Measurements from ENCODE around the gene MCU.

The MCU gene

DNA sequence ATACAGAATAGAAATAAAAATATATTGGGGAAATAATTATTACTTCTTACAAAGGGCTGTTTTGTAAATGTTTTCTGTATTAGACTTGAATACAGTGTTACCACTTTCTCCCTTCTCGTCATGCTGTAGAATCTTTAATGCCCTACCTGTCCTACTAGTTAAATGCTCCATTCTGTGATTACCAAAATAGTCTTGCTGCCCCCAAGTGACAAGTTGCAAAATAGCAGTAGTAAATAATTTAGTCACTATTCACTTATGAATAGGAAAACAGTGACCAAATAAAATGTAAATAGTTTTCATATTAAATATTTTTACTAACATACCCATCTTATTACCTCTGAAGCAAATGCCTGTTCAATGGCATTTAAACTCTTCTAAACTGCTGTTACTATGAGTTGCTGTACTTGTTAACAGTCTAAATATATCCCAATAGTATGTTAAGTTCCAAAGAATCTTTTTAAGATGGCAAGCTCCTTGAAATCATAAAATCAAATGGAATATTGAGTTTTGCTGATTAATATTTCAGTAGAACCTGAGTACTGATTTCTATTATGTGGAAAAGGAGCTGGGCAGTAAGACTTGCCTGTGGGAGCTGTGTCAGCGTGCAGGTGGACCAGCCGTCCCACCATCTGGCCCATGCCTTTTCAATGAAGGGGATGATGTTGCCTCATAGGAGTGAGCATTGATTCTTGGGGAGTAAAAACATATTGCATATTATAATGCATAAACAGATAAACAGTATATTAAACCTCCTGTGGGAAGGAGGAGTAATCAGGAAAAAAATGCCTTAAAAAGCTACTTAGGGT lies 183.5 kb downstream of the MCU start:
- Histone ChIP-seq H3K36me3 (ENCODE audit: control insufficient read depth in 2 of 2, insufficient read depth in 2 of 2, low read length in 2 of 2) (peaks cover 0 to 7% of the 10 kb centered on the region in 2 donors), H3K27ac (ENCODE audit: low read length) (no peak overlapping the region), H3K4me3 (ENCODE audit: low read length in 2 of 2) (no peak overlapping the region), H3K9me3 (ENCODE audit: control insufficient read depth in 2 of 2, low read length in 2 of 2) (no peaks in the 10 kb centered on the region), H3K9ac (ENCODE audit: low read length in 2 of 2) (no peak overlapping the region), H3K27me3 (ENCODE audit: control insufficient read depth in 1 of 2, insufficient read depth in 2 of 2, low read length in 2 of 2) (no peaks in the 10 kb centered on the region), H3K4me1 (ENCODE audit: control insufficient read depth, insufficient read depth, low read length) (no peaks in the 10 kb centered on the region)

DNA sequence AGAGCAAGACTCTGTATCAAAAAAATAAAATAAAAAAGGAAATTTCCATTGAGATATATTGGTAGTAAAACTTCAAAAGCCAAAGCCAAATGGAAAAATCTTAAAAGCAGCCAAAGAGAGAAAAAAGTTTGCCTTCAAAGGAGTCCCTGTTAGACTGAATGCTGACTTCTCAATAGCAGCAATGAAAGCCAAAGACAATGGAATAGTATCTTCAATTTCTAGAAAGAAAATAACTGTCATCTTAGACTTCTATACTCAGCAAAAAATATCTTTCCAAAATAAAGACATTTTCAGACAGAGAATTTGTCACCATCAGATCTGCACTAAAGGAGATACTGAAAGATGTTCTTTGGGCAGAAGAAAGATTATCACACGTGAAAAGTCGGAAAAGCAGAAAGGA lies 187.3 kb downstream of the MCU start:
- no peaks in the 10 kb centered on the region for H3K27me3 ChIP-seq (ENCODE audit: control insufficient read depth in 1 of 2, insufficient read depth in 2 of 2, low read length in 2 of 2)
- H3K9ac ChIP-seq (ENCODE audit: low read length in 2 of 2), result no peak overlapping the region
- no peaks in the 10 kb centered on the region for H3K36me3 ChIP-seq (ENCODE audit: control insufficient read depth in 2 of 2, insufficient read depth in 2 of 2, low read length in 2 of 2)
- no peaks in the 10 kb centered on the region for H3K9me3 ChIP-seq (ENCODE audit: control insufficient read depth in 2 of 2, low read length in 2 of 2)
- H3K4me3 ChIP-seq (ENCODE audit: low read length in 2 of 2), result no peak overlapping the region
- H3K27ac ChIP-seq (ENCODE audit: low read length), result no peak overlapping the region
- H3K4me1 ChIP-seq (ENCODE audit: control insufficient read depth, insufficient read depth, low read length), result no peaks in the 10 kb centered on the region

- H3K9me3 ChIP-seq (ENCODE audit: control insufficient read depth in 2 of 2, low read length in 2 of 2), result no peaks in the 10 kb centered on the region
- no peak overlapping the region for H3K4me3 ChIP-seq (ENCODE audit: low read length in 2 of 2)
- H3K36me3 ChIP-seq (ENCODE audit: control insufficient read depth in 2 of 2, insufficient read depth in 2 of 2, low read length in 2 of 2), result peaks cover 0 to 5% of the 10 kb centered on the region in 2 donors
- H3K27ac ChIP-seq (ENCODE audit: low read length), result no peak overlapping the region
- no peaks in the 10 kb centered on the region for H3K4me1 ChIP-seq (ENCODE audit: control insufficient read depth, insufficient read depth, low read length)
- no peak overlapping the region for H3K9ac ChIP-seq (ENCODE audit: low read length in 2 of 2)
- H3K27me3 ChIP-seq (ENCODE audit: control insufficient read depth in 1 of 2, insufficient read depth in 2 of 2, low read length in 2 of 2), result no peaks in the 10 kb centered on the region
Observed at GRCh38 chr10:72881291-72881690, 189.3 kb downstream of the MCU start.

DNA sequence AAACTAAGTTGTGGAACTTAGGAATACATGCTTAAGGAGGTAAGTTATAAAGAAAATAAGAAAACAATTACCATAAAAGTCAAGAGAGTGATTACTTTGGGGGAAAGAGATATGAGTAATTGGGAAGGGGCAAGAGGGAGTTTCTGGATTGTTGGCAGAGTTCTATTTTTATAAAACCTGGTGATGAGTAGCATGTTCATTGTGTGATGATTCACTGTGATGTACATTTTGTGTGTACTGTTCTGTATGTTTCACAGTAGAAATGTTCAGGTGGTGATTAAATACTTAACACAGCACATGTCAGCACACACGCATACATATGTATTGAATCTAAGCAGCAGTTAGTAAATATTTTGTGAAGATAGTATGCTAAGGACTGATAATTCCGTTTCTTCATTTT lies 191.9 kb downstream of the MCU start:
- no peak overlapping the region for H3K27ac ChIP-seq (ENCODE audit: low read length)
- H3K9ac ChIP-seq (ENCODE audit: low read length in 2 of 2), result no peak overlapping the region
- no peaks in the 10 kb centered on the region for H3K4me1 ChIP-seq (ENCODE audit: control insufficient read depth, insufficient read depth, low read length)
- H3K36me3 ChIP-seq (ENCODE audit: control insufficient read depth in 2 of 2, insufficient read depth in 2 of 2, low read length in 2 of 2), result peaks cover 6 to 15% of the 10 kb centered on the region in 2 donors
- no peaks in the 10 kb centered on the region for H3K27me3 ChIP-seq (ENCODE audit: control insufficient read depth in 1 of 2, insufficient read depth in 2 of 2, low read length in 2 of 2)
- H3K9me3 ChIP-seq (ENCODE audit: control insufficient read depth in 2 of 2, low read length in 2 of 2), result no peaks in the 10 kb centered on the region
- H3K4me3 ChIP-seq (ENCODE audit: low read length in 2 of 2), result no peak overlapping the region

DNA sequence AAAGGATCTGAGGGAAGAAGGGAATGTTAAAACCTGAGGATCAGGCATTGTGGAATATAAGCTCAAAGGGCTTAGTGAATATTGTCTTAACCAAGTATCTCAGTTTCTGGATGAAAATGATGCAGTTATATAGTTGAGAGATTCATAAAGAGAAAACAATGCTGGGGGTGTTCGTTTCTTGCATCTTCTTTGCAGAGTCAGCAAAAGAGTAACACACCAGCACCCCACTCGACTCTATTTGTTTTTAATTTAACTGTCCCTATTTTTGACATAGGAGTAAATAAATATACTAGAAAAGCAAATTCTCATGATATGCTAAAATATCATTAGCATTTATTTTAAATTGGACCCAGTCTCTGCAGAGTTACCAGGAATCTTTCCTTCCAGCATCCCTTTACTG lies 194.0 kb downstream of the MCU start:
- H3K27ac ChIP-seq (ENCODE audit: low read length), result no peak overlapping the region
- no peaks in the 10 kb centered on the region for H3K9me3 ChIP-seq (ENCODE audit: control insufficient read depth in 2 of 2, low read length in 2 of 2)
- no peak overlapping the region for H3K4me3 ChIP-seq (ENCODE audit: low read length in 2 of 2)
- no peaks in the 10 kb centered on the region for H3K4me1 ChIP-seq (ENCODE audit: control insufficient read depth, insufficient read depth, low read length)
- no peak overlapping the region for H3K9ac ChIP-seq (ENCODE audit: low read length in 2 of 2)
- H3K36me3 ChIP-seq (ENCODE audit: control insufficient read depth in 2 of 2, insufficient read depth in 2 of 2, low read length in 2 of 2), result peaks cover 6 to 15% of the 10 kb centered on the region in 2 donors
- no peaks in the 10 kb centered on the region for H3K27me3 ChIP-seq (ENCODE audit: control insufficient read depth in 1 of 2, insufficient read depth in 2 of 2, low read length in 2 of 2)

DNA sequence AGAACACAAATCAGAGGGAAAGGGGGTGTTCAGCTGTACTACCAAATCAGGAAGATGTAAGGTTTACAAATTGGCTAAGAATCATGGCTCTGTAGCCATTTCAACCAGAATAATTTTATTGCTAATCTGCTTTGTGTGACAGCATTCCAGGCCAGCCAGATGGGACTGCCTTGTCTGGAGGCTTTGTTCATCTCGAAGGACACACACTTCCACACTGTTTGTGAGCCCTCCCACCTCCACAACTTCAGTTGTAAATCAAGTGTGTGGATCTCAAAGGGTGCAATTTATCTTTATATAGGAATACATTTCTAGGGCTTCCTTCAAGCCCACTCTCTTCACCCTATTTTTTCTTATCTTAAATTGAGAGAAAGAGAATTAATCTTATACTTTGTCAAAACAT lies 194.7 kb downstream of the MCU start:
- Histone ChIP-seq H3K36me3 (ENCODE audit: control insufficient read depth in 2 of 2, insufficient read depth in 2 of 2, low read length in 2 of 2) (peaks cover 6 to 15% of the 10 kb centered on the region in 2 donors), H3K4me1 (ENCODE audit: control insufficient read depth, insufficient read depth, low read length) (no peaks in the 10 kb centered on the region), H3K27ac (ENCODE audit: low read length) (no peak overlapping the region), H3K9me3 (ENCODE audit: control insufficient read depth in 2 of 2, low read length in 2 of 2) (no peaks in the 10 kb centered on the region), H3K4me3 (ENCODE audit: low read length in 2 of 2) (no peak overlapping the region), H3K9ac (ENCODE audit: low read length in 2 of 2) (no peak overlapping the region), H3K27me3 (ENCODE audit: control insufficient read depth in 1 of 2, insufficient read depth in 2 of 2, low read length in 2 of 2) (no peaks in the 10 kb centered on the region)

- H3K36me3 ChIP-seq (ENCODE audit: control insufficient read depth in 2 of 2, insufficient read depth in 2 of 2, low read length in 2 of 2), result peaks cover 6 to 15% of the 10 kb centered on the region in 2 donors
- H3K27ac ChIP-seq (ENCODE audit: low read length), result no peak overlapping the region
- H3K9me3 ChIP-seq (ENCODE audit: control insufficient read depth in 2 of 2, low read length in 2 of 2), result no peaks in the 10 kb centered on the region
- H3K4me1 ChIP-seq (ENCODE audit: control insufficient read depth, insufficient read depth, low read length), result no peaks in the 10 kb centered on the region
- H3K4me3 ChIP-seq (ENCODE audit: low read length in 2 of 2), result no peak overlapping the region
- no peak overlapping the region for H3K9ac ChIP-seq (ENCODE audit: low read length in 2 of 2)
- H3K27me3 ChIP-seq (ENCODE audit: control insufficient read depth in 1 of 2, insufficient read depth in 2 of 2, low read length in 2 of 2), result no peaks in the 10 kb centered on the region
Observed at GRCh38 chr10:72887043-72887442, 195.1 kb downstream of the MCU start.

- Histone ChIP-seq H3K4me1 (ENCODE audit: control insufficient read depth, insufficient read depth, low read length) (no peaks in the 10 kb centered on the region), H3K4me3 (ENCODE audit: low read length in 2 of 2) (no peak overlapping the region), H3K27me3 (ENCODE audit: control insufficient read depth in 1 of 2, insufficient read depth in 2 of 2, low read length in 2 of 2) (no peaks in the 10 kb centered on the region), H3K9me3 (ENCODE audit: control insufficient read depth in 2 of 2, low read length in 2 of 2) (no peaks in the 10 kb centered on the region), H3K9ac (ENCODE audit: low read length in 2 of 2) (no peak overlapping the region), H3K27ac (ENCODE audit: low read length) (no peak overlapping the region), H3K36me3 (ENCODE audit: control insufficient read depth in 2 of 2, insufficient read depth in 2 of 2, low read length in 2 of 2) (peaks cover 6 to 15% of the 10 kb centered on the region in 2 donors)
Observed at GRCh38 chr10:72888151-72888638, 196.3 kb downstream of the MCU start.

DNA sequence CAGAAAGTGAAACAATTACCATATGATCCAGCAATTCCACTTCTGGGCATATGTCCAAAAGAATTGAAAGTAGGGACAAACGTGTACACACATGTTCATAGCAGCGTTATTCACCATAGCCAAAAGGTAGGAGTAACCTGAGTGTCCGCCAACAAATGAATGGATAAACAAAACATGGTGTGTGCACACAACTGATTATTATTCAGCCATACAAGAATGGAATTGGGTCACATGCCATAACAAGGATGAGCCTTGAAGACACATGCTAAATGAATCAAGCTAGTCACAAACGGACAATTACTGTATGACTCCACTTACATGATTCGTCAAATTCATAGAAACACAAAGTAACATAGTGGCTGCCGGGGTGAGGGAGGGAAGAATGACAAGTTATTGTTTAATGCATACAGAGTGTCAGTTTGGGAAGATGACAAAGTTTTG lies 197.5 kb downstream of the MCU start:
- peaks cover 6 to 15% of the 10 kb centered on the region in 2 donors for H3K36me3 ChIP-seq (ENCODE audit: control insufficient read depth in 2 of 2, insufficient read depth in 2 of 2, low read length in 2 of 2)
- no peaks in the 10 kb centered on the region for H3K9me3 ChIP-seq (ENCODE audit: control insufficient read depth in 2 of 2, low read length in 2 of 2)

DNA sequence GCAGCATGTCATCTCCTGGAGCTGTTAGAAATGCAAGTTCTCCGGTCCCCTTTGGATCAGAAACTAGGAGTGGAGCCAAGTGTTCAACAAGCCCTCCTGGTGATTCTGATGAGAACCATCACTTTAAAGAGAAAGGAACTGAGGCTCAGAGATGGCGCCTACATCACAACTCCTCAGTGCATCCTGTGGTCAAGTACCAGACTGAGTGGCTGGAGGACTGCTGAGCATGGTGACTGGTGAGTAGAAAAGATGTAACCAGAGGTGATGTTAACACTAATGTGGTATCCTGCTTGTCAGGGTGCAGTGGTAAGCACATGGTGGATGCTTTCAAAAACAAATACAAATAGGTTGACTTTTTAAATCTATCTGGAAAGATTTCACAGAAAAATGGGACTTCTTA lies 198.1 kb downstream of the MCU start:
- no peaks in the 10 kb centered on the region for H3K4me1 ChIP-seq (ENCODE audit: control insufficient read depth, insufficient read depth, low read length)
- H3K27ac ChIP-seq (ENCODE audit: low read length), result no peak overlapping the region
- H3K9me3 ChIP-seq (ENCODE audit: control insufficient read depth in 2 of 2, low read length in 2 of 2), result no peaks in the 10 kb centered on the region
- no peak overlapping the region for H3K9ac ChIP-seq (ENCODE audit: low read length in 2 of 2)
- H3K4me3 ChIP-seq (ENCODE audit: low read length in 2 of 2), result no peak overlapping the region
- H3K36me3 ChIP-seq (ENCODE audit: control insufficient read depth in 2 of 2, insufficient read depth in 2 of 2, low read length in 2 of 2), result peaks cover 6 to 15% of the 10 kb centered on the region in 2 donors
- H3K27me3 ChIP-seq (ENCODE audit: control insufficient read depth in 1 of 2, insufficient read depth in 2 of 2, low read length in 2 of 2), result no peaks in the 10 kb centered on the region

More for the DNA sequence above, 197.5 kb downstream of the MCU start:
- no peak overlapping the region for H3K4me3 ChIP-seq (ENCODE audit: low read length in 2 of 2)
- H3K27me3 ChIP-seq (ENCODE audit: control insufficient read depth in 1 of 2, insufficient read depth in 2 of 2, low read length in 2 of 2), result no peaks in the 10 kb centered on the region
- H3K9ac ChIP-seq (ENCODE audit: low read length in 2 of 2), result no peak overlapping the region
- H3K27ac ChIP-seq (ENCODE audit: low read length), result no peak overlapping the region
- H3K4me1 ChIP-seq (ENCODE audit: control insufficient read depth, insufficient read depth, low read length), result no peaks in the 10 kb centered on the region

GRCh38 chr10:72893136-72893798 lies 201.3 kb downstream of the MCU start, which contains the start of gene OIT3:
TSS of gene OIT3 (plus strand) at chr10:72893739. CDS start at chr10:72893799, 60 bp downstream.
- Histone ChIP-seq H3K4me3 (ENCODE audit: low read length in 2 of 2) (no peak within 1 kb of the TSS), H3K9me3 (ENCODE audit: control insufficient read depth in 2 of 2, low read length in 2 of 2) (no peaks in the 10 kb centered on the region), H3K27ac (ENCODE audit: low read length) (no peak within 1 kb of the TSS), H3K9ac (ENCODE audit: low read length in 2 of 2) (no peak within 1 kb of the TSS), H3K27me3 (ENCODE audit: control insufficient read depth in 1 of 2, insufficient read depth in 2 of 2, low read length in 2 of 2) (no peaks in the 10 kb centered on the region), H3K36me3 (ENCODE audit: control insufficient read depth in 2 of 2, insufficient read depth in 2 of 2, low read length in 2 of 2) (peaks cover under 1 to 2% of the 10 kb centered on the region in 2 donors), H3K4me1 (ENCODE audit: control insufficient read depth, insufficient read depth, low read length) (no peaks in the 10 kb centered on the region)

Measured in stomach smooth muscle (tissue), 2 donors.